Astrocyte of the cerebellum (primary cell): ENCODE data around the gene DLX5.
"Not testable (repeated sequence)": the region's sequence is repeated elsewhere in the genome, so short reads cannot be mapped to it uniquely, and the experiment has no call there.

ENCODE experiments used
- DNase-seq: peaks from one replicate; pipeline ENCODE4 v3.0.0-alpha.2; 2011; ENCODE audit warnings: low read depth
- H3K4me3 ChIP-seq: 2 replicates; pipeline ENCODE4 v1.5.1; 2011; ENCODE audit warnings: mild to moderate bottlenecking, low read depth, low read length, moderate library complexity
- CTCF ChIP-seq: IDR thresholded peaks from 2 replicates; pipeline ENCODE4 v1.5.1; 2012; ENCODE audit warnings: low read length, low read depth, moderate library complexity, mild to moderate bottlenecking; ENCODE audit errors: missing control alignments
- in situ Hi-C: cut with HindIII; loops from 2 replicates; pipeline ENCODE4 v1.10.0; 2017; ENCODE audit warnings: low sequenced_read_pairs

The DLX5 gene

GRCh38 chr7:97024209-97025129, at the start of gene DLX5:
Gene DLX5 (minus strand): TSS chr7:97024831. CDS start chr7:97024623, 208 bp downstream.
- in situ Hi-C loops, result loop anchor here (10.0 kb wide), 1 partner anchor 1110 kb away; no protein-coding TSS in a partner anchor
- no peak for DNase-seq
- peak within 1 kb of the TSS; percentile 36 for H3K4me3 ChIP-seq
- no peak for TF ChIP-seq CTCF

DNA sequence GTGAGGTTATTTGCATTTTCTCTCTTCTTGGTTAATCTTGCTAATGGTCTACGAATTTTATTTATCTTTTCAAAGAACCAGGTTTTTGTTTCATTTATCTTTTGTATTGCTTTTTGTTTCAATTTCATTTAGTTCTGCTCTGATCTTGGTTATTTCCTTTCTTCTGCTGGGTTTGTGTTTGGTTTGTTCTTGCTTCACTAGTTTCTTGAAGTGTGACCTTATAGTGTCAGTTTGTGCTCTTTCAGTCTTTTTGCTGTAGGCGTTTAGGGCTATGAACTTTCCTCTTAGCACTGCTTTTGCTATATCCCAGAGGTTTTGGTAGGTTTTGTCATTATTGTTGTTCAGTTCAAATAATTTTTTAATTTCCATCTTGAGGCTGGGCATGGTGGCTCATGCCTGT, 47.4 kb upstream of the DLX5 start:
- DNase-seq, H3K4me3 ChIP-seq, in situ Hi-C loops: not testable (repeated sequence)

DNA sequence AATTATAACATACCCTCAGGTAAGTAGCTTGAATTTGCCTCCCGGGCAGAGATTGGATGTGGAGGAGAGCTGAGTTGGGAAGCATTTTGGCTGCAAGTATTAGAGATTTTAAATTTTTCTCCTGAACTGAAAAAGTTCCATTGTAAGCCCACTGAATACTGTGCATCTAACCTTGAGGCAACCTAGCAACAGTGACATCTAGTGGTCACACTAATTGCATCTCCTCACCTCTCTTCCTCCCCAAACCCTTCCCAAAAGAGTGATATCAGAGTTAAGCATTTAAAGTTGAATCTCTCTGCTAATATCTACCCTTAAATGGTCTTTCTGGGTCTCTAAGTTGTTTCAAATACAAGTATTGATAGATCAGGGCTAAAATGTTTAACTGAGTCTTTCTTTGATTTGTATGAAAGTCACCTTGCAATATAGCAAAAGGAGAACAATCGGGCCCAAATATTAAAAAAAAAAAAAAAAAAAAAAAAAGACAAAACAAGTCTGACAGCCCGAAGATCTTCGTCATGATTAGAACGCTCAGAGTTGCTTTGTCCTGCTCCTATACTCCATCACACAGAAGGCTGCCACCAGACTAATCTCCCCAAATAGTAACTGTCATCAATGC, 40.4 kb upstream of the DLX5 start:
- peak; percentile 22 for DNase-seq
- in situ Hi-C loops, result no loop called here
- H3K4me3 ChIP-seq, result no peak overlapping the region
- peak; percentile 77 for TF ChIP-seq CTCF

GRCh38 chr7:97064020-97064419, 39.4 kb upstream of the DLX5 start:
- TF ChIP-seq CTCF, result no peak
- in situ Hi-C loops, result no loop called here
- DNase-seq, result no peak
- no peak overlapping the region for H3K4me3 ChIP-seq

DNA sequence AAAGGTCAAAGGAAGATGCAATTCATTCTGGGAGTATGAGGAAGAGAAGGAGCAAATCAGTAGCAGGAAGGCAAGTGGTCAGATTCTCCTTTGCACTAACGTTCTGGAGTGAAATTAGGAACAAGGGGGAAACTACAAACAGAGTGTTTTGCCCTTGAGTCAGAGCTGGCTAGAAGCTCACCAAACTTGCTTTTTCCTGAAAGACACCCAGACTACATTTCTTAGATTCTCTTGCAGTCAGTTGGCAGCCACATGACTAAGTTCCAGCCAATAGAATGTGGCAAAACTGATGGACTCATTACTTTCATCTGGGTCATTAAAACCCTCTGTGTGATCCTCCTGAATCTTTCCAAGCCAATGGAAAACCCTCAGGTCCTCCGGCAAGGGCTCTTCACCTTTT, 18.6 kb upstream of the DLX5 start:
- no peak overlapping the region for H3K4me3 ChIP-seq
- in situ Hi-C loops, result no loop called here
- TF ChIP-seq CTCF, result no peak
- DNase-seq, result no peak

DNA sequence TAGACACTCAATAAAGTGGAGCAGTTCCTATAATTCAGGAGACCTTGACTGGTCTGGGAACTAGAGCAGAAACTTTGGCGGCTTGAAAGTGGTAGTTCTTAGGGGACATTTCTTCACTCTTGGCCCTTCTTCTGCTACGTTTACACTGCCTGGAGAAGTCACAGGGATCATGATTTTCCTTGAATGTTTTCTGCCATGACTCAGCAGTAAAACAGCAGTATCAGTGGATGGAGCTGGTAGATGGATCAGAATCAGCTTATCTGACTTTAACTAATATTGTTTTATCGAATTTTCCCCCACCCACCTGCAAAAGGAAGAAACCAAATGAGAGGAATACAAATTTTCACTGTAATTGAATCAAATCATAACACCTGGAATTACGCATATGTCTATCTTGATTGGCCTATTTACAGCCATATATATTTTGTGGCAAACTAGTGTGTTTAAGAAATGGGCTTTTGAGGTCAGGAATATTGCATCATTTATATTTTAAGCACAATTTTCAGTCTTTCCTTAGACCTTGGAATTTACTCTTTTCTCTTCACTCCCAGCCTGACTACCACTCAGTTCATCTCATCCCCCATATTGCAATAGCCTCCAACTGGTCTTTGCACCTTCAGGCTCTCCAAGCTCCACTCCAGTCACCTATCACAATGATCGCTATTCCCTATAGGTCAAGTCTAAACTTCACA, 14.9 kb upstream of the DLX5 start:
- no peak for TF ChIP-seq CTCF
- no peak overlapping the region for H3K4me3 ChIP-seq
- in situ Hi-C loops, result no loop called here
- DNase-seq, result no peak

- in situ Hi-C loops, H3K4me3 ChIP-seq, DNase-seq: not testable (repeated sequence)
Measured at GRCh38 chr7:97034213-97034852, 9.7 kb upstream of the DLX5 start.
